GM19193 (cell line): ENCODE data around the gene NR2F2.

ENCODE experiments used
- POLR2A ChIP-seq: IDR thresholded peaks from 4 replicates; pipeline ENCODE4 v1.6.1; 2011; ENCODE audit not compliant: insufficient read depth, insufficient read length; ENCODE audit errors: extremely low read depth

Gene NR2F2

GRCh38 chr15:96369825-96370621, 39.5 kb downstream of the NR2F2 start:
- TF ChIP-seq POLR2A = no peak

GRCh38 chr15:96372554-96372953, 42.1 kb downstream of the NR2F2 start:
- TF ChIP-seq POLR2A = no peak

GRCh38 chr15:96374499-96374898, 44.0 kb downstream of the NR2F2 start:
- no peak for TF ChIP-seq POLR2A

GRCh38 chr15:96381463-96381862, 51.0 kb downstream of the NR2F2 start:
- no peak for TF ChIP-seq POLR2A

GRCh38 chr15:96385195-96385594, 54.7 kb downstream of the NR2F2 start:
- TF ChIP-seq POLR2A = no peak

GRCh38 chr15:96388673-96389072, 58.2 kb downstream of the NR2F2 start:
- TF ChIP-seq POLR2A = no peak
